GM10847 (cell line): ENCODE data around the gene ADGRA1.

Experiments used
- POLR2A ChIP-seq: IDR thresholded peaks from 2 replicates; pipeline ENCODE4 v1.6.1; 2011; ENCODE audit not compliant: insufficient read length; ENCODE audit errors: extremely low read depth

ADGRA1 gene

DNA sequence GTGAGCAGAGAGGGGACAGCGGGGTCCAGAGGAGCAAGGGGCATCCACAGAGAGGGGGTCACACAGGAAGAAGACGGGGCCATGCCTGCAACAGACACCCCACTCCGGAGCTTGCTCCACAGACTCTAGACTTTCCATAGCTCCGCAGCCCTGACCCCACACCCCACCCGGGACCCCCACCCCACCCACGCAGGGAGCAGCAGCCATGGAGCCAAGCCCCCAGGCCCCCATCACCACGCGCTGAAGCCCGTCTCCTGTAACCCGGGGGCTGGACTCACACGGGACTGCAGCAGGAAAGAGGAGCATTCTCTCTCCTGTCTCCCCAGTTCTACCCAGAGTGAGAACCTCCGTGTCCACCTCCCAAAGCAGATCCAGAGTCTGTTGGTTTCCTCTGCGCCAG is 38.8 kb upstream of the ADGRA1 start:
- no peak for TF ChIP-seq POLR2A

DNA sequence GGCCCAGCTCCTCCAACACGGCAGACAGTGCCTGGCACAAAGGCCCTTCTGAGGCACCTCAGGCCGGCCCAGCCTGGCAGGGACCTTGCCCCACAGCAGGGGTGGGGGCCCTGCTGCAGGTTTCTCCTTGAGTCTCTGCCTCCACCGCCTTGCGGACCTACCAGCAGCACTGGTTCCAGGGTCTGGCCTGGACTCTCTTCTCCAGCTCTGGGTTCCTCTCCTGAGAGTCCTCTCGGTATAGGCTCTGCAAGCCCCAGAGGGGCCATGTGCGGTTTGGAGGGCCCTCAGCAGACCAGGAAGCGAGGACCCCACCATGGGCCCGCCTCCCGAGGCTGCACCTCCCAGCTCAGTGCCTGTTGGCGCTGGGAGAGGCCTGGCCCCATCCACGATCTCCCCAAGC is 38.1 kb upstream of the ADGRA1 start:
- TF ChIP-seq POLR2A = no peak

DNA sequence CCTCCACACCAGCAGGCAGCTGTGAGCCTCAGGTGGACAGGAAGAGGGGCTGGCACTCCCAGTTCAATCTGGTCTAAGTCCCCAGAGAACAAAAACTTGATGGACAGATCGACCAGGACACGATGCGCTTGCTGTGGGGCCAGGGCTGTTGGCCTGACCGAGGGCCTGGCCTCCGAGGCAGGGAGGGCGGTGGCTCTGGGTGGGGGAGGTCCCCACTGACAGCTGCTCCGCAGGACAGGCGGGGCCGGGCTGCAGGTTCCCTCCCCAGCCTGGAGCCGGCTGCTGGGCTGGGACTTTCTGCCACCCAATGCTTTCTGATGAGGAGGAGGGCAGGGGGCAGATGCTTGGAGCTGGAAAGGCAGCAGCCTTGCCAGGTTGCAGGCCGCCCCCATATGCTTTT is 37.4 kb upstream of the ADGRA1 start:
- no peak for TF ChIP-seq POLR2A

DNA sequence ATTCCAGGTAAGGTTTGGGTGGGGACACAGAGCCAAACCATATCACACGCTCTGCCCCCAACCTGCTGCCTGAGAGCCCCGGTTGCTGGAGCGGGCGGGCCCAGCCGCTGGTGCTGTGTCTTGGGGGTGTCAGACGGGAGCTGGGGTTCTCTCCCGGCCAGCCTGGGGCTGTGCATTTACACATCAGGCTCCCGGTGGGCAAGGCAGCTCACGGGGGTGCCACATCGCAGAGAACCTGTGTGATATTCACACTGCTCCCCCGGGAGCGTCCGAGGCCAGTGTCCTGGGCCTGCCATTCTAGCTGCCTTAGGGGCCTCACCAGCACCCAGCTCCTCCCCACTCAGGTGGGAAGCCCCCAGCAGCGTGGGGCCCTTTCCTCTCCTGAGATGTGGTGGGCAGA is 35.6 kb upstream of the ADGRA1 start:
- no peak for TF ChIP-seq POLR2A

DNA sequence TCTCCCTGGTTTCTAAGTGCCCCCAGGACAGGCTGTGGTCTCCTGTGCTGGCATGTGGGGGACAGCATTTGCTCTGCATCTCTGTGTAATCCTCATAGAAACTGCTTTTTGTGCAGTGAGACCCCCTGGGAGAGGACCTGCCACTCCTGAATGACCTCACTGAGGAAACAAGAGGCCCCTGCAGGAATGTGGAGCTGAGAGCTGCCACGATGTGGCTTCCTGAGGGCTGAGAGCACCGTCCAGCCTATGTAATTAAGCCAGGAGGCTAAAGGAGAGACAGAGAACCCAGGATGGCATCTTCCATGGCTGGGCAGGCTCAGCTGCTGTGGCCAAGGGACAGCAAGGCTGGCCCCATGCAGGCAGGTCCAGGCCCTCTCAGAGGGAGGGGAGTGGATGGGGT is 32.3 kb upstream of the ADGRA1 start:
- no peak for TF ChIP-seq POLR2A

DNA sequence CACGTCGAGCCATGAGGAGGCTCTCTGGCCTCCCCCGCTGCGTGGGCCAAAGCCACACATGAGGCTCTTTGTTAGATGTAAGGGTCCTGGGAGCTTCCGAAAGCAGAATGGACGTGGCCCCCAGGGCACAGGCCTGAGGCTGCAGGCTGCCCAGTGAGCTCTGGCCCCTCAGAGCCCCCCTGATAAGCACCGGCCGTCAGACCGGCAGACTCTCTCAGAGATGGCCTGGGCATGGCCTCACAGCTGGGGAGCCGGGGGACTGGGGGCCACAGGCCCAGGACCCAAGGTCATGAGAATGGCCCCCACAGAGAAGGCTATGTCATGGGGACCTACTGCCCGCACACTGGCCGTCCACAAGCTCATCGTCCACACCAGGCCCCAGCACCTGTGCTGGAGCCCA is 31.7 kb upstream of the ADGRA1 start:
- TF ChIP-seq POLR2A = no peak

DNA sequence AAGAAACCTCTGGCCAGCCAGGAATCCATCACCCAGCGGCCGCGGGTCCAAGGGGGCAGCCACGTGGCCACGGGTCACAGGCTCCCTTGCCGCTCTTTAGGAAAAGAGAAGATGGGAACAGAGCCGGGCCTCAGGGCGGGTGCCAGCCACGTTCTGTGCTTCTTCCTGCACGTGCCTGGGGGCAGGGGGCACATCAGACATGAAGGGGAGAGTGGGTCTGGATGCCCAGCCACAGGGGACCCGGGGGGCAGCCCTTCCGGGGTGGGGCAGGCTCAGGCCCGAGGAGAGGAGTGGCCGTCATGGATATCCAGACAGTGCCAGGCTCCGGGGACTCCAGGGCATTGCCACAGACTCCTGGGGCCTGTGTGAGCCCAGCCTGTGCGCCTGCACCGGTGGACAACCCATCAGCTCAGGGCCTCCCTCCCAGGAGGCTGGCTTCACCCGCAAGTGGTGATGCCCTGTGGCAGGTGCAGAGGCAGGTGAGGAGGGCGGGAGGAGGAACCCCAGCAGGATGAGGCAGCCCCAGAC is 31.0 kb upstream of the ADGRA1 start:
- TF ChIP-seq POLR2A = no peak

DNA sequence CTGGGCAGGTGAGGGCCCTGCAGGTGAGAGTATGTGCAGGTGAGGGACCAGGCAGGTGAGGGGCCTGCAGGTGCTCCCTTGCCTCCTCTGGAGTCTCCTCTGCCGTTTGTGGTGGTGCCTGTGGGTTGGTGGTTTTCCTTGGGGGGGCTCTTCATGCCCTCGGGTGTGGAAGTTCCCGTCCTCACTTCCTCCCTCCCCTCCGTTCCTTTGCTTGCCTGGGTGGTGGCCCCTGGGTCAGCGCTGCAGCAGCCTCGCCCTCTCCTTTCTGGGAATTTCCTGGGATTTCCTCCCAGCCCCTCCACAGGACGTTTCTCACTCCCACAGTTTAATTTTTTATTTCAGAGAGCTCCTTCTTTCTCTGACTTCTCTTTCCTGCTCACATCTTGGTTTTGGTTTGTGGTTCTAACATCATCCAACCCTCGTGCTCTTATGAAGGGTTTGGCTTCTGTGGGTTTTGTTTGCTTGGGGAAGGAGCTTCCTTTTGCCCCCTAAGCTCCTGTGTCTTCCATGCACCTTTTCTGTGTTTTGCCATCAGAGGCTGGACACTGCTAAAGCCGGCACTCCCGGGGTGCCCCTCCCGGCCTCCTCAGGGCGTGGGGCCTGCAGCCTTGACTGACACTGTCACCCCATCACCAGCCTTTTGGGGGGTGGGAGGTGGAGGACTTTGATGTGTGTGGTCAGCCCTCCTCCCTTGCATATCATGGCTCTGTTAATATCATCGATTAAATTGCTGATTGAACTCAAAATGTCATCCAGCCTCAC is 29.2 kb upstream of the ADGRA1 start:
- TF ChIP-seq POLR2A = no peak

DNA sequence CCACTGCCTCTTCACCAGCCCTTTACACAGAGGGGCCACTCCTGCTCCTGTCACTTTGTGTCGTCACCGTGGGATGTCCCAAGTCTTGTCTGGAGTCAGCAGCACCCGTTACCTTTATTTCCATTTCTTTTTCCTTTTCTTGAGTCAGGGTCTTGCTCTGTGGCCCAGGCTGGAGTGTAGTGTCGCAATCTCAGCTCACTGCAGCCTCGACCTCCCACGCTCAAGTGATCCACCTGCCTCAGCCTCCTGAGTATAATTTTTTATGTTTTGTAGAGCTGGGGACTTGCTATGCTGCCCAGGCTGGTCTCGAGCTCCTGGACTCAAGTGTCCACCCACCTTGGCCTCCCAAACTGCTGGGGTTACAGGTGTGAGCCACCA is 28.6 kb upstream of the ADGRA1 start:
- no peak for TF ChIP-seq POLR2A

DNA sequence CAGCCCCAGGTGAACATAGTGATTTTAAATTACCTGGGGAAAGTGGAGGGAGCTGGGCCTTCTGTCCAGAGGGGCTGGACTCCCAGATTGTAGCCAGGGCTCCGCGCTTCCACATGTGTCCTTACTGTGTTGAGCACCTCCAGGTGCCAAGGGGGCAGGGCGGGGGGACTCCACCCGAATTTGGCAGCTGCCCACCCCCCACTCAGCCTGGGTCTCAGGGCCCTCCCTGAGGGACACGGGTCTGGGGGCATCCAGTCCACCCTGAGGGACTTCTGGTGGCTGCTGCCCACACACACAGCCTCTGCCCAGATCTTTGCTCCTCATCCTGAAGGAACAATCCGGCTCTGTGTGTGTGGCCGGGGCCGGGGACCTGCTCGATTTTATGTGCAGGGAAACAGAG is 28.2 kb upstream of the ADGRA1 start:
- TF ChIP-seq POLR2A = no peak

DNA sequence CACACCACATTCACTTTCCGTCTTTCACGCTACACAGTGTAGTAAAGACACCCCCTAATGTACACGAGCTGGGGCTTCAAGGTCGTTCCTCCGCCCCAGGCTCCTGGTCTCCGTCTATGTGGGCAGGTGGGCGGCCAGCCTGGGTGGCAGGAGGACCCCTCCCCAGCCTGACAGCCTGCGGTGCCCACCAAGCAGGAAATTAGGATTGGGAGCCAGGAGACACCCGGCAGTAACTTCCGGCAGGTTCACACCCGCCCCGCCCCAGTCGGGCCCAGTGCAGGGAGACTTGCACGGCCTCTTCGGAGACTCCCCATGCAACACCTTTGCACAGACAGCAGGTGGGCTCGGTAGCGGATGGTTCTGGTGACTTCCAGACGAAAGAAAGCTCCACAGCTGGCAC is 27.7 kb upstream of the ADGRA1 start:
- TF ChIP-seq POLR2A = no peak

DNA sequence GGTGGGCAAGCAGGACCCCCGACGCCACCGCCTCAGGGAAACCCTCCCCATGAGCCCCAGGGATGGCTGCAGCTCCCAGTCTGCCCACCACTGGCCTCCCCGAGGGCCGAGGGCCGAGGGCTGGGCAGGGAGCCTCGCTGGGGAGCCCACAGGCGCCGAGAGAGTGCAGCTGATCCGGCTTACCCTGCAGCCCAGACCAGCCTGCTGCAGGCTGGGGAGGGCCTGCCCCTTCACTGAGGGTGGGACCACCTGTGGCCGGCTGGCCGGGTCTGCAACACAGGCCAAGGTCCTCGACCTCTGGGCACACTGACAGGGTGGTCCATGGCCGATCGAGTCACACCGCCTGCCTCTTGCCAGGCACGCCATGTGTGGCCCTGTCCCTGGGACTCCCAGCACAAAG is 27.3 kb upstream of the ADGRA1 start:
- no peak for TF ChIP-seq POLR2A

DNA sequence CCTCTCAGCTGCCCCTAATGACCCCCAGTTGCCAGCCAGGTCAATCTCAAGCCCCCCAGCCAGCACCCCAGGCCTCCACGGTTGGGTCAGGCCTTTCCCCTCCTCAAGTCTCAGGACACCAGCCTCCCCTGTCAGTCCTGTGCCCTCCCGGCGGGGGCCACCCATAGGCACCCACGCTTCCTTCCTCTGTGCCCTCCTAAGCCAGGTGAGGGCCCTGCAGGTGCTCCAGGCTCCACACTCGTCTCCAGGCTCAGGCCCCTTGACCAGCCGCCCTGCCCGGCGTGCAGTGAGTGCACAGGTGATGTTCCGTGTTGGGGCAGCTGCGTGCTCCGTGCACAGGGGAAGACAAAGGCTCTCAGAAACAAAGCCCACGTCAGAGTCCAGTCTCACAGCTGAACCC is 26.8 kb upstream of the ADGRA1 start:
- TF ChIP-seq POLR2A = no peak

DNA sequence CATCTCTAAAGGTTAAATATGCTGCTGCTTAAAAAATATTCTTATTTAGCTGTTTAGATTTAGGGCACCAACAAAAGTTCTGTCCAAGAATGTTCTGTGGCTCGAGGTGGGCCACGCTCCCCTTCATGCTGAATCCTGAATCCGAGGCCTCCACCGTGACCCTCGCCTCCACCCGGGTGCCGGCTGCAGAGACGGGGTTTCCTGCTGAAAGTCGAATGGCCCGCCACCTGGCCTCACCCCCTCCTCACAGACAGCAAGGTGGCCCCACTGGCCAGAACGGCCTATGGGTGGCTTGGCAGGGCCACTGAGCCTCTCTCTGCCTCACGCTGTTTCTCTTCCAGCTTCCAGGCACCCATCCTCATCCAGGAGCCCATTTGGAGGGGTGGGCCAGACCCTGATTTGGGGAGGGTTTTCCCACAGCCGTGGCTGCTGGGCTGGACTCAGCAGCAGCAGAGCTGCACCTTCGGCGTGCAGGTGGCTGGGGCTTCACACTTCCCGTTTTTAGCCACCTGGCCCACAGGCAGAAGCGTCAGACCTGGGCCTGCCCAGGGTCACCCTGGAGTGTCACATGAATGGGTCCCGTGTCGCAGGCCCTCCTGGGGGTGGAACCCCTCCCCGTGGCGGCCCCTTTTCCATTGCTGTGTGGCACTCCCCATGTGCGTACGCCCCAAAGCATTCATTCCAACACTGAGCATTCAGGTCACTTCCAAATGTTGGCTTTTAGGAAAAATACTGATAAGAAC is 26.3 kb upstream of the ADGRA1 start:
- no peak for TF ChIP-seq POLR2A

DNA sequence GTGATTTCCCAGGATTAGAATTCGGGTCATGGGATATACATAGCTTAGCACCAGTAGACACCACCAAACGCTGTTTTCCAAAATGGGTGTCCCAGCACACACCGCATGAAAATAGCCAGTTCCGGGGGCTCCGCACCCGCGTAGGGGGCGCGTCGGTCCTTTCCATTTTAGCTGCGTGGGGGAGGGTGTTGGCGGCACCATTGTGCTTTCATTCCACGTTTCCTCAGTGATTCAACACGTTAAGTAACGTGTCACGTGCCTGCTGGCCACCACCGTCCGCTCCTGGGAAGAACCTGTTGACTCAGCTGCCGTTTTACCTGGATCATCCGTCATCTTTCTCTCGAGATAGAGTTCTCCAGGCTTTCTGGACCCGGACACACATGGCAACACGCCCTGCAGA is 25.6 kb upstream of the ADGRA1 start:
- TF ChIP-seq POLR2A = no peak

DNA sequence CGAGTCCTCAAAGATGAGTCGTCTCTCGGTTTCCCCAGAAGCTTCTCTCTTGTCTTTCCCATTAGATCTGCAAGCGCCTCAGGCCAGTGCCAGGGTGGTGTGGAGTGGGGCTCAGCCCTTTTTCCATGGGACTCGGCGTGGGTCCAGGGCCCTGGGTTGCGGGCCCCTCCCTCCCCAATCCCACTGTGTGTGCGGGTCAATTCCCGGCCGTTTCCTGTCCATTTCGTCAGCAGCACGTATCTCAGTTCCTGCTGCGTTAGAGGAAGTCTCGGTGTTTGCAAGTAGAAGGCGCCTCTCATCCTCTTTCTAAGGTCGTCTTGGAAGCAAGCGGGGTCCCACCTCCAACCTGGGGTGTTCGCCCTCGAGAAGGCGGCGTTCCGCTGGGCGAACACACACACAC is 25.1 kb upstream of the ADGRA1 start:
- no peak for TF ChIP-seq POLR2A
